GM18870 (cell line): Measurements from ENCODE around the gene KL.

ENCODE experiments used
- ATAC-seq: cut with Tn5 transposase; IDR thresholded peaks from one replicate; pipeline ENCODE4 v1.9.1; 2021; ENCODE audit warnings: moderate library complexity; ENCODE audit not compliant: unreplicated experiment

The KL gene

GRCh38 chr13:33109801-33110200 lies 93.6 kb downstream of the KL start:
- ATAC-seq, result no peak

DNA sequence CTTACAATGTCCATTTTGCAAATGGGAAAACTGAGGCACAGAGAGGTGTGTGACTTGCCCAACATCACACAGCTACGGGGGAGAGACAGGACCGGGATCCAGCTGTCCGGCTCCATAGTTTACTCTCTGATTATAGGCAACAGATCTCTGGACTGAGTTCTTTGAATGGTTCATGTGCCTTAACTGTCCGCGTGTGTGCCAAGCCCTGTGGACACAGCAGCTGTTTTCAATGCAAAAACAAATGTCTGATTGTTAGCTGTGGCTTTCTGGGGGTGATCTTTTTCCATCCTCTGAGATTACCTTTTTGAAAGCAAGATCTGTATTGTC lies 94.1 kb downstream of the KL start:
- ATAC-seq, result no peak

- peak; percentile 47 for ATAC-seq
These were observed 94.6 kb downstream of the KL start for GRCh38 chr13:33110713-33111413.

GRCh38 chr13:33111414-33112110 lies 95.3 kb downstream of the KL start:
- ATAC-seq, result peak; percentile 8

- no peak for ATAC-seq
These were observed 96.5 kb downstream of the KL start for GRCh38 chr13:33112766-33113165.

GRCh38 chr13:33114146-33114545 lies 97.9 kb downstream of the KL start:
- no peak for ATAC-seq

DNA sequence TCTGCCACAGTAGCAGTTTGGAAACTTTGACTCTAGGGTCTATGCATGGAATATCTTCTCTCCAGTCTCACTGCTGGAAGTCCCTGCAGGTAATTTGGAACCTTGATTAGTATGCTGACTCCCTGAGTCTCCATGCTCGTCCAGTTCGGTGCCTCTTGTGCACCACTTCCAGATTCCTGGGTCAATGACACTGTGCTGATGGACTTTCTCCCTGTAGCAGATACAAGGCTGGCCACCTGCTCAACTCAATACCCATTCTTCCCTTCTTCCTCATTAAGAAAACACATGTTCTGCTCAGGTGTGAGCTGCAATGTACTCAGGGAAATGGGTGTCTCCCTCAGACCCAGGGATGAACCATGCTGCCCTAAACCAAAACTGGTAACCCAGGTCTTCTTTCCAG lies 99.1 kb downstream of the KL start:
- no peak for ATAC-seq
